GM15510 (cell line): ENCODE data around the gene GLS.
A peak's percentile ranks its signal among the peaks of the same experiment; 100 is the strongest.

Experiments
- POLR2A ChIP-seq: IDR thresholded peaks from 3 replicates; pipeline ENCODE4 v1.6.1; 2011; ENCODE audit warnings: borderline replicate concordance; ENCODE audit not compliant: insufficient read length; ENCODE audit errors: extremely low read depth

The GLS gene

GRCh38 chr2:190999949-191000665 is 119.5 kb downstream of the GLS start:
- TF ChIP-seq POLR2A: no peak

- no peak for TF ChIP-seq POLR2A
Measured at GRCh38 chr2:191001032-191001431, 120.4 kb downstream of the GLS start.

GRCh38 chr2:191001624-191002023 is 121.0 kb downstream of the GLS start:
- no peak for TF ChIP-seq POLR2A

GRCh38 chr2:191003405-191004309 is 123.0 kb downstream of the GLS start:
- peak; percentile 29 for TF ChIP-seq POLR2A

GRCh38 chr2:191006297-191006696 is 125.7 kb downstream of the GLS start:
- no peak for TF ChIP-seq POLR2A

- no peak for TF ChIP-seq POLR2A
Measured at GRCh38 chr2:191006997-191007783, 126.6 kb downstream of the GLS start.

GRCh38 chr2:191008286-191008685 is 127.7 kb downstream of the GLS start:
- TF ChIP-seq POLR2A: no peak

GRCh38 chr2:191009541-191010374 is 129.1 kb downstream of the GLS start:
- TF ChIP-seq POLR2A: no peak

GRCh38 chr2:191010887-191011885 is 130.6 kb downstream of the GLS start:
- peak; percentile 32 for TF ChIP-seq POLR2A

GRCh38 chr2:191012346-191012745 is 131.7 kb downstream of the GLS start:
- no peak for TF ChIP-seq POLR2A

GRCh38 chr2:191012845-191013681 is 132.4 kb downstream of the GLS start:
- TF ChIP-seq POLR2A: no peak

GRCh38 chr2:191013682-191013931 is 133.0 kb downstream of the GLS start:
- no peak for TF ChIP-seq POLR2A
